H9 (cell line): ENCODE data around the gene HHATL. TPM values are rescaled to one million over a fixed set of nuclear protein-coding genes. Genes with fewer than 3 reads are reported as not detected.

Experiments
- DNase-seq: peaks from one replicate; pipeline ENCODE4 v3.0.0-alpha.2; 2017
- H2AFZ ChIP-seq: one replicate; pipeline ENCODE4 v1.6.1; 2013; ENCODE audit warnings: mild to moderate bottlenecking, low read length, control low read depth, moderate library complexity
- H2AK5ac ChIP-seq: 2 replicates; pipeline ENCODE4 v1.6.1; 2013; ENCODE audit warnings: low read length, control low read depth, mixed read lengths; ENCODE audit not compliant: insufficient read length
- H2BK120ac ChIP-seq: one replicate; pipeline ENCODE4 v1.6.1; 2013; ENCODE audit warnings: low read depth, mild to moderate bottlenecking, low read length, control low read depth, inconsistent platforms; ENCODE audit not compliant: poor library complexity, severe bottlenecking
- H2BK12ac ChIP-seq: 2 replicates; pipeline ENCODE4 v1.6.1; 2013; ENCODE audit warnings: low read length, control low read depth, mixed read lengths, low read depth; ENCODE audit not compliant: insufficient read length
- H2BK15ac ChIP-seq: 2 replicates; pipeline ENCODE4 v1.6.1; 2013; ENCODE audit warnings: low read depth, low read length, control low read depth
- H2BK20ac ChIP-seq: one replicate; pipeline ENCODE4 v1.6.1; 2013; ENCODE audit warnings: low read depth, mild to moderate bottlenecking, low read length, control low read depth, inconsistent platforms; ENCODE audit not compliant: poor library complexity, severe bottlenecking
- H2BK5ac ChIP-seq: 2 replicates; pipeline ENCODE4 v1.6.1; 2013; ENCODE audit warnings: low read length, control low read depth, mixed read lengths; ENCODE audit not compliant: insufficient read length
- H3K14ac ChIP-seq: 2 replicates; pipeline ENCODE4 v1.6.1; 2013; ENCODE audit warnings: low read length, control low read depth; ENCODE audit not compliant: insufficient read depth
- H3K18ac ChIP-seq: 2 replicates; pipeline ENCODE4 v1.6.1; 2013; ENCODE audit warnings: low read depth, mild to moderate bottlenecking, mixed read lengths, low read length, control low read depth; ENCODE audit not compliant: insufficient read length
- H3K23ac ChIP-seq: 2 replicates; pipeline ENCODE4 v1.6.1; 2013; ENCODE audit warnings: low read length, control low read depth, mixed read lengths, low read depth; ENCODE audit not compliant: insufficient read length
- H3K23me2 ChIP-seq: 2 replicates; pipeline ENCODE4 v1.6.1; 2013; ENCODE audit warnings: low read depth, mild to moderate bottlenecking, mixed read lengths, low read length, control low read depth; ENCODE audit not compliant: insufficient read length, poor library complexity, severe bottlenecking
- H3K27ac ChIP-seq: 2 replicates; pipeline ENCODE4 v1.5.1; 2013; ENCODE audit warnings: low read length, control low read depth, mixed read lengths, low read depth; ENCODE audit not compliant: insufficient read length
- H3K27me3 ChIP-seq: 2 replicates; pipeline ENCODE4 v1.6.1; 2013; ENCODE audit warnings: low read length, control low read depth, inconsistent platforms; ENCODE audit not compliant: insufficient read depth
- H3K4ac ChIP-seq: 2 replicates; pipeline ENCODE4 v1.6.1; 2013; ENCODE audit warnings: low read depth, mild to moderate bottlenecking, control low read depth, inconsistent platforms, low read length, moderate library complexity
- H3K4me1 ChIP-seq: 2 replicates; pipeline ENCODE4 v1.6.1; 2013; ENCODE audit warnings: low read length, control low read depth, inconsistent platforms; ENCODE audit not compliant: insufficient read depth
- H3K4me2 ChIP-seq: 2 replicates; pipeline ENCODE4 v1.6.1; 2013; ENCODE audit warnings: low read length, control low read depth, mixed read lengths; ENCODE audit not compliant: insufficient read length, insufficient read depth
- H3K56ac ChIP-seq: 2 replicates; pipeline ENCODE4 v1.6.1; 2013; ENCODE audit warnings: low read depth, mild to moderate bottlenecking, mixed read lengths, low read length, control low read depth; ENCODE audit not compliant: insufficient read length
- H3K79me1 ChIP-seq: 2 replicates; pipeline ENCODE4 v1.6.1; 2013; ENCODE audit warnings: low read depth, mild to moderate bottlenecking, moderate library complexity, low read length, control low read depth, inconsistent platforms; ENCODE audit not compliant: insufficient read depth, poor library complexity, severe bottlenecking
- H3K79me2 ChIP-seq: 2 replicates; pipeline ENCODE4 v1.6.1; 2013; ENCODE audit warnings: low read length, control low read depth, inconsistent platforms; ENCODE audit not compliant: insufficient read depth
- H3K9ac ChIP-seq: 2 replicates; pipeline ENCODE4 v1.6.1; 2013; ENCODE audit warnings: low read length, control low read depth, mixed read lengths; ENCODE audit not compliant: insufficient read length; ENCODE audit errors: extremely low read depth
- H3K9me3 ChIP-seq: one replicate; pipeline ENCODE4 v1.6.1; 2013; ENCODE audit warnings: low read depth, low read length, inconsistent platforms; ENCODE audit not compliant: control insufficient read depth
- H3T11ph ChIP-seq: one replicate; pipeline ENCODE4 v1.6.1; 2013; ENCODE audit warnings: mild to moderate bottlenecking, low read length, control low read depth, inconsistent platforms
- H4K20me1 ChIP-seq: one replicate; pipeline ENCODE4 v1.6.1; 2013; ENCODE audit not compliant: control insufficient read depth, insufficient read length, insufficient read depth
- H4K5ac ChIP-seq: 2 replicates; pipeline ENCODE4 v1.6.1; 2013; ENCODE audit warnings: low read depth, mild to moderate bottlenecking, mixed read lengths, low read length, control low read depth; ENCODE audit not compliant: insufficient read length
- H4K8ac ChIP-seq: replicated peaks from 2 replicates; pipeline ENCODE4 v1.6.1; 2013; ENCODE audit warnings: low read length, control low read depth, mixed read lengths, low read depth; ENCODE audit not compliant: insufficient read length
- H4K91ac ChIP-seq: 2 replicates; pipeline ENCODE4 v1.6.1; 2013; ENCODE audit warnings: low read depth, mild to moderate bottlenecking, moderate library complexity, mixed read lengths, low read length, control low read depth; ENCODE audit not compliant: insufficient read length
- H3K27ac Mint-ChIP-seq, 3 experiments: 2 replicates in 2 of 3; 3 replicates in 1 of 3; pipeline ENCODE4 v1.8.0; 2020 to 2021; ENCODE audit warnings: mixed read lengths in 3 of 3, mild to moderate bottlenecking in 1 of 3, moderate library complexity in 1 of 3
- H3K27me3 Mint-ChIP-seq: 2 replicates; pipeline ENCODE4 v1.8.0; 2021; ENCODE audit warnings: low read depth, mild to moderate bottlenecking, moderate library complexity, mixed read lengths
- H3K36me3 Mint-ChIP-seq, 3 experiments: 2 replicates in 2 of 3; 3 replicates in 1 of 3; pipeline ENCODE4 v1.8.0; 2020 to 2021; ENCODE audit warnings: low read depth in 3 of 3, mixed read lengths in 3 of 3; ENCODE audit not compliant: insufficient read depth in 1 of 3
- H3K4me1 Mint-ChIP-seq, 2 experiments: 2 replicates each; pipeline ENCODE4 v1.8.0; 2020; ENCODE audit warnings: mixed read lengths in 2 of 2
- H3K4me3 Mint-ChIP-seq, 2 experiments: 2 replicates in 1 of 2; 3 replicates in 1 of 2; pipeline ENCODE4 v1.8.0; 2020 to 2021; ENCODE audit warnings: mild to moderate bottlenecking in 2 of 2, mixed read lengths in 2 of 2, moderate library complexity in 1 of 2
- H3K9me3 Mint-ChIP-seq, 2 experiments: 2 replicates in 1 of 2; 3 replicates in 1 of 2; pipeline ENCODE4 v1.8.0; 2020; ENCODE audit warnings: mild to moderate bottlenecking in 2 of 2, mixed read lengths in 2 of 2, moderate library complexity in 1 of 2
- WGBS: extraction: QIAGEN DNeasy Blood & Tissue Kit; methylation state at CpG from one replicate; pipeline ENCODE4 v1.1.7; 2013; ENCODE audit warnings: missing lambda C conversion rate, low lambda C conversion rate, mixed read lengths; ENCODE audit not compliant: insufficient read length; ENCODE audit errors: extremely low coverage; 5-methylcytosine and 5-hydroxymethylcytosine counted together
- total RNA-seq: library from RNA; stranded (reverse); gene quantifications from 2 replicates; pipeline ENCODE4 v1.2.1, GENCODE V29; 2021
- TF ChIP-seq, protein P1 (sequence below): fragments of 200-600 bp; sonication (generic); conservative IDR thresholded peaks from 3 replicates; pipeline ENCODE4 v1.8.0; 2021; ENCODE audit warnings: antibody characterized with exemption, mild to moderate bottlenecking

Gene HHATL
- total RNA-seq, 1 experiment from 2014 or later = 0.46 TPM

DNA sequence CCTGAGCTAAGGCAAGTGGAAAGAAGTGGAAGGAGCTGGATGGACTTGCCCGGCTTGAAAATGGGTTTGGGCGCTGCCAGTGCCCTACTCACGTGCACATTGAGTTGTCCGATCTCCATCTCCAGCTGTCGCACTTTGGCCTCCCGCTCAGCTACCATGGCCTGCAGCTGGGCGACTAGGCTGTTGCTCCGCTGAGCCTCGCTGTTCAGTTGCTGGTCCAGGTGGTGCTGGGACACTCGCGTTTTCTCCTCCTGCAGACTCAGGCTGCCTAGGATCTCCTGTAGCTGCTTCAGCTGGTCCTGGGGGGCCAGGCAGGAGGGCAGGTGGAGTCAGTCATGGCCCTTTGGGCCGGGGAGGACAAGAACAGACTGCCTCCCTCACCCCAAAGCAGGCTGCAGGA lies 33.0 kb upstream of the HHATL start:
- H4K91ac ChIP-seq = no peak overlapping the region
- H3K4me2 ChIP-seq = no peak overlapping the region
- peaks cover 51 to 54% of the 10 kb centered on the region in 2 experiments for H3K4me1 Mint-ChIP-seq
- H3K23ac ChIP-seq = no peak overlapping the region
- H2BK120ac ChIP-seq = no peak overlapping the region
- H4K5ac ChIP-seq = no peak overlapping the region
- H4K8ac ChIP-seq = no peak overlapping the region
- H2BK5ac ChIP-seq = no peak overlapping the region
- no peak overlapping the region for H3K14ac ChIP-seq
- H3K23me2 ChIP-seq = no peaks in the 10 kb centered on the region
- H3T11ph ChIP-seq = no peak overlapping the region
- H2BK15ac ChIP-seq = no peak overlapping the region
- no peak overlapping the region for H2AK5ac ChIP-seq
- TF ChIP-seq, protein P1, sequence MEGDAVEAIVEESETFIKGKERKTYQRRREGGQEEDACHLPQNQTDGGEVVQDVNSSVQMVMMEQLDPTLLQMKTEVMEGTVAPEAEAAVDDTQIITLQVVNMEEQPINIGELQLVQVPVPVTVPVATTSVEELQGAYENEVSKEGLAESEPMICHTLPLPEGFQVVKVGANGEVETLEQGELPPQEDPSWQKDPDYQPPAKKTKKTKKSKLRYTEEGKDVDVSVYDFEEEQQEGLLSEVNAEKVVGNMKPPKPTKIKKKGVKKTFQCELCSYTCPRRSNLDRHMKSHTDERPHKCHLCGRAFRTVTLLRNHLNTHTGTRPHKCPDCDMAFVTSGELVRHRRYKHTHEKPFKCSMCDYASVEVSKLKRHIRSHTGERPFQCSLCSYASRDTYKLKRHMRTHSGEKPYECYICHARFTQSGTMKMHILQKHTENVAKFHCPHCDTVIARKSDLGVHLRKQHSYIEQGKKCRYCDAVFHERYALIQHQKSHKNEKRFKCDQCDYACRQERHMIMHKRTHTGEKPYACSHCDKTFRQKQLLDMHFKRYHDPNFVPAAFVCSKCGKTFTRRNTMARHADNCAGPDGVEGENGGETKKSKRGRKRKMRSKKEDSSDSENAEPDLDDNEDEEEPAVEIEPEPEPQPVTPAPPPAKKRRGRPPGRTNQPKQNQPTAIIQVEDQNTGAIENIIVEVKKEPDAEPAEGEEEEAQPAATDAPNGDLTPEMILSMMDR = no peak
- H3K4me3 Mint-ChIP-seq = no peak overlapping the region
- H3K56ac ChIP-seq = no peak overlapping the region
- H3K79me1 ChIP-seq = no peaks in the 10 kb centered on the region
- peak; percentile 31 for DNase-seq
- H2BK20ac ChIP-seq = no peak overlapping the region
- peaks cover 0 to 3% of the 10 kb centered on the region in 2 experiments; a peak in 2 of 5 replicates for H3K9me3 Mint-ChIP-seq
- H2AFZ ChIP-seq = no peak overlapping the region
- H3K9ac ChIP-seq = no peak overlapping the region
- H3K27ac ChIP-seq = no peak overlapping the region
- no peak overlapping the region for H3K18ac ChIP-seq
- H3K4ac ChIP-seq = no peak overlapping the region
- no peaks in the 10 kb centered on the region for H4K20me1 ChIP-seq
- H3K4me1 ChIP-seq = peaks cover 9% of the 10 kb centered on the region; the same call in 1 of the 2 replicates
- H3K9me3 ChIP-seq = no peaks in the 10 kb centered on the region
- H3K36me3 Mint-ChIP-seq = no peaks in the 10 kb centered on the region
- no peaks in the 10 kb centered on the region for H3K27me3 ChIP-seq
- H2BK12ac ChIP-seq = no peak overlapping the region
- H3K27me3 Mint-ChIP-seq = peaks cover 2% of the 10 kb centered on the region
- WGBS = no CpG with 5 or more reads among the region's 12 CpGs
- no peaks in the 10 kb centered on the region for H3K79me2 ChIP-seq
- H3K27ac Mint-ChIP-seq = peak overlapping the region in 1 of 3 experiments; percentile 12; a peak in 1 of 7 replicates
